OCI-LY7 (cell line): ENCODE results near the gene KDM4B. TPM values are rescaled to one million over a fixed set of nuclear protein-coding genes. Genes with fewer than 3 reads are reported as not detected.

Source experiments
- BruUV-seq: library from RNA; stranded (reverse); fragments of 400-500 nt; replicated peaks from 2 replicates; lab custom pipeline; 2021; lab: Mats Ljungman, UMichigan
- CTCF ChIA-PET: fragments of 300-600 bp; sonication (Branson Sonifier 250); formaldehyde crosslinking; loops from one replicate; lab custom pipeline; 2022; ENCODE audit warnings: antibody characterized with exemption; ENCODE audit not compliant: unreplicated experiment; lab: Charles Lee
- POLR2A ChIA-PET: fragments of 300-600 bp; sonication (Branson Sonifier 250); formaldehyde crosslinking; loops from one replicate; lab custom pipeline; 2022; ENCODE audit warnings: antibody characterized with exemption; lab: Charles Lee
- DNase-seq: peaks from one replicate; pipeline ENCODE4 v3.0.0-alpha.2; 2015; ENCODE audit warnings: low spot score
- H2AFZ ChIP-seq: fragments of 200-600 bp; sonication (generic), shearing (Covaris generic); 2 replicates; pipeline ENCODE4 v1.6.1; 2014; ENCODE audit warnings: mild to moderate bottlenecking, antibody characterized with exemption, low read length, moderate library complexity
- H3K27ac ChIP-seq: fragments of 200-600 bp; sonication (generic); 2 replicates; pipeline ENCODE4 v1.5.1; 2014; ENCODE audit warnings: mixed run types, low read depth, mild to moderate bottlenecking, moderate library complexity, low read length, inconsistent platforms; ENCODE audit not compliant: poor library complexity, severe bottlenecking
- H3K36me3 ChIP-seq: fragments of 200-600 bp; sonication (generic); 2 replicates; pipeline ENCODE4 v1.6.1; 2014; ENCODE audit warnings: mild to moderate bottlenecking, antibody characterized with exemption, low read length, moderate library complexity, mixed read lengths; ENCODE audit not compliant: insufficient read depth
- H3K4me1 ChIP-seq: fragments of 200-600 bp; sonication (generic); 2 replicates; pipeline ENCODE4 v1.5.1; 2014; ENCODE audit warnings: mild to moderate bottlenecking, low read length; ENCODE audit not compliant: insufficient read depth, poor library complexity, severe bottlenecking
- H3K4me2 ChIP-seq: fragments of 200-600 bp; sonication (generic); 2 replicates; pipeline ENCODE4 v1.6.1; 2014; ENCODE audit warnings: mild to moderate bottlenecking, low read length
- H3K4me3 ChIP-seq: fragments of 200-600 bp; sonication (generic); 2 replicates; pipeline ENCODE4 v1.5.1; 2014; ENCODE audit warnings: mild to moderate bottlenecking, low read depth, low read length; ENCODE audit not compliant: poor library complexity, severe bottlenecking
- H3K79me2 ChIP-seq: fragments of 200-600 bp; sonication (generic); 2 replicates; pipeline ENCODE4 v1.6.1; 2016; ENCODE audit warnings: low read depth, mild to moderate bottlenecking, low read length, moderate library complexity, mixed read lengths; ENCODE audit not compliant: insufficient read depth
- H3K9me2 ChIP-seq: fragments of 200-600 bp; sonication (generic); 2 replicates; pipeline ENCODE4 v1.6.1; 2016; ENCODE audit warnings: mild to moderate bottlenecking, low read length, mixed read lengths; ENCODE audit not compliant: insufficient read depth
- H3K9me3 ChIP-seq: fragments of 200-600 bp; sonication (generic); 2 replicates; pipeline ENCODE4 v1.6.1; 2014; ENCODE audit warnings: mild to moderate bottlenecking, mixed run types, low read length, mixed read lengths
- H4K20me1 ChIP-seq: fragments of 200-600 bp; sonication (generic); 2 replicates; pipeline ENCODE4 v1.6.1; 2014; ENCODE audit warnings: mild to moderate bottlenecking, antibody characterized with exemption, low read length, moderate library complexity, mixed read lengths; ENCODE audit not compliant: insufficient read depth
- CTCF ChIP-seq: fragments of 200-600 bp; sonication (generic); conservative IDR thresholded peaks from 2 replicates; pipeline ENCODE4 v1.5.1; 2014; ENCODE audit warnings: mild to moderate bottlenecking, antibody characterized with exemption, low read length, moderate library complexity, mixed read lengths
- EZH2phosphoT487 ChIP-seq: fragments of 200-600 bp; sonication (generic); IDR thresholded peaks from 2 replicates; pipeline ENCODE4 v1.6.1; 2018; ENCODE audit warnings: low read depth, borderline replicate concordance, mild to moderate bottlenecking, mixed run types, antibody characterized with exemption, low read length, moderate library complexity, mixed read lengths
- intact Hi-C: fragments of 100-400 bp; cut with micrococcal nuclease; formaldehyde crosslinking; loops from one replicate; pipeline ENCODE4 v1.10.0; 2022; ENCODE audit not compliant: unreplicated experiment
- total RNA-seq, 2 experiments: library from RNA; depleted of rRNA in 1 of 2; stranded (reverse); fragments of >200 nt in 1 of 2; shearing (Covaris generic) in 1 of 2; gene quantifications; 2 replicates each; pipeline ENCODE4 v1.2.3, GENCODE V29; 2014 to 2022

KDM4B gene
- total RNA-seq, 2 experiments from 2014 or later, result 24.3 to 44.2 TPM

- Histone ChIP-seq H3K9me2 (no peaks in the 10 kb centered on the region), H3K27ac (no peak overlapping the region), H3K79me2 (no peaks in the 10 kb centered on the region), H4K20me1 (no peaks in the 10 kb centered on the region), H3K36me3 (no peaks in the 10 kb centered on the region), H2AFZ (no peak overlapping the region), H3K4me3 (no peak overlapping the region), H3K9me3 (no peaks in the 10 kb centered on the region), H3K4me2 (no peak overlapping the region), H3K4me1 (no peaks in the 10 kb centered on the region)
- no peak for DNase-seq
- no TSS peak for BruUV-seq
- intact Hi-C loops, result no loop called here
- ChIA-PET CTCF (no interaction called here), POLR2A (no interaction called here)
- TF ChIP-seq CTCF, result no peak
- TF ChIP-seq EZH2phosphoT487, result no peak
These were observed 204.1 kb downstream of the KDM4B start for GRCh38 chr19:5172859-5173630.

- H3K9me3 ChIP-seq, result no peaks in the 10 kb centered on the region
- no peaks in the 10 kb centered on the region for H4K20me1 ChIP-seq
- no peaks in the 10 kb centered on the region for H3K4me1 ChIP-seq
- ChIA-PET POLR2A (no interaction called here), CTCF (no interaction called here)
- no peak overlapping the region for H3K4me3 ChIP-seq
- DNase-seq, result no peak
- no peak overlapping the region for H3K4me2 ChIP-seq
- no peak for TF ChIP-seq CTCF
- TF ChIP-seq EZH2phosphoT487, result no peak
- H3K9me2 ChIP-seq, result no peaks in the 10 kb centered on the region
- no peak overlapping the region for H3K27ac ChIP-seq
- intact Hi-C loops, result no loop called here
- no TSS peak for BruUV-seq
- no peaks in the 10 kb centered on the region for H3K79me2 ChIP-seq
- H3K36me3 ChIP-seq, result no peaks in the 10 kb centered on the region
- no peak overlapping the region for H2AFZ ChIP-seq
These were observed 205.1 kb downstream of the KDM4B start for GRCh38 chr19:5173993-5174392.

GRCh38 chr19:5177745-5178450 lies 209.0 kb downstream of the KDM4B start:
- no peak overlapping the region for H3K4me3 ChIP-seq
- CTCF ChIA-PET, result interaction anchor here (0.6 kb wide), 1 partner anchor 643 kb away, joined by 4 read pairs; the partner anchor contains the start of gene PLIN5
- H3K27ac ChIP-seq, result no peak overlapping the region
- H3K4me2 ChIP-seq, result no peak overlapping the region
- intact Hi-C loops, result no loop called here
- no TSS peak for BruUV-seq
- POLR2A ChIA-PET, result interaction anchor here (0.7 kb wide), 1 partner anchor 78 kb away, joined by 3 read pairs; no protein-coding TSS in a partner anchor
- H3K9me2 ChIP-seq, result no peaks in the 10 kb centered on the region
- H2AFZ ChIP-seq, result no peak overlapping the region
- H3K4me1 ChIP-seq, result no peaks in the 10 kb centered on the region
- H4K20me1 ChIP-seq, result no peaks in the 10 kb centered on the region
- H3K36me3 ChIP-seq, result no peaks in the 10 kb centered on the region
- H3K79me2 ChIP-seq, result no peaks in the 10 kb centered on the region
- TF ChIP-seq CTCF (no peak), EZH2phosphoT487 (no peak)
- DNase-seq, result no peak
- H3K9me3 ChIP-seq, result no peaks in the 10 kb centered on the region
